ENCODE data around the gene ESYT2.

ESYT2 gene

DNA sequence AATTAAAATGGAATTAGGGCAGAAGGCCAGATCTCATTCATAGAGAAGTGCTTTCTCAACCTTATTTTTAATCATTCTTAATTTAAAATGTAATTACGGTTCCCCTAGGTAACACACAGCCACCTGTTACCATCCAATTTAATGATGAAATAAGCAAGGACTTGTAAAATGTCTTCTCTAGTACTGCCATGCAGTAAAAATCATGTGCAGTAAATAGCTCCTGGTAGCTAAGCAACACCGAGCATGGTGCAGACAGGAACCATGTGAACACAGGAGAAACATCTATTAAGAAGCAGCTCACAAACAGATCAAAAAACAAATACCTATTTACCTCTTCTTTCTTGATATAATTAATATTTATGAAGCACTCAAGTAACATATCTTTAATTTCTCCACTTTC lies 139.8 kb downstream of the ESYT2 start:
- no peak for DNase-seq (ENCODE audit: low spot score)

- no peak for DNase-seq (ENCODE audit: low spot score)
These were observed 141.9 kb downstream of the ESYT2 start for GRCh38 chr7:158687406-158687805.

DNA sequence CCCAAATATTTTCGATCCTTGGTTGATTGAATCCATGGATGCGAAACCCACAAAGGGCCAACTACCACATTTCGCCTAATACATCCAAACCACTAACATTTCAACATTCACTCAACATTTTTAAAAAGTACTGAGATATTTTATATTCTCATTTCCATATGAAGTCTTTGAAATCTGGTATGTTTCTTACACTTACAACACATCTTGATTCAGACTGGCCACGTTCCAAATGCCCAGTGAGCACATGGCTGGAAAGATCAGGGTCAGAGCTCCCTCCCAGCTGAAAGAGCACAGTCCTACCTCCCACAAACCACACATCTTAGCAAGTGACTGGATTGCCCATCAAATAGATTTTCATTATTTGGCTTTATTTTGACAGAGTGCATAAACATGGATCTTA lies 143.6 kb downstream of the ESYT2 start:
- no peak for DNase-seq (ENCODE audit: low spot score)

GRCh38 chr7:158684329-158684728 lies 145.0 kb downstream of the ESYT2 start:
- DNase-seq (ENCODE audit: low spot score): no peak

DNA sequence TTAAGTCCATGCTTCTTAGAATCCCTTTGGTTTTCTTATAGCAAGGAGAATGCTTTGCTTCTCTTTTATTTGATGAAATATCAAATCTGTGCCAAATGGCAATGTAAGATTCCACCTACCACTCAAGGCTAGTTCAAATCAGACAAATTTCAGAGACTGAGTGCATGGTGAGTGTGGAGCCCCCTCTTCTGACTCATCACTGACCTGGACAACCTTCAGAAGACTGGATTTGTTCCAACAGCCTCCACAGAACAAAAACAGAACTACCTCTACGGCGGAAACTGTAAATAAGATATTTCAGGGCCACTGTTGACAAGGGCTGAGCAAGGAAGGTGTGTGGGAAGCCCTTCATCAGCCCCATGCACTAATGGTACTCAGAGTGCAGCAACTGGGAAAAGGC lies 145.8 kb downstream of the ESYT2 start:
- no peak for DNase-seq (ENCODE audit: low spot score)

GRCh38 chr7:158682456-158682855 lies 146.9 kb downstream of the ESYT2 start:
- DNase-seq (ENCODE audit: low spot score): no peak

Data from hematopoietic multipotent progenitor cell treated with erythropoietin and hydrocortisone succinate and interleukin-3 and kit ligand, for 15 days (in vitro differentiated cells).